ENCODE measurements around the gene ASB18.
"Not testable (repeated sequence)": the region's sequence is repeated elsewhere in the genome, so short reads cannot be mapped to it uniquely, and the experiment has no call there.

The ASB18 gene

DNA sequence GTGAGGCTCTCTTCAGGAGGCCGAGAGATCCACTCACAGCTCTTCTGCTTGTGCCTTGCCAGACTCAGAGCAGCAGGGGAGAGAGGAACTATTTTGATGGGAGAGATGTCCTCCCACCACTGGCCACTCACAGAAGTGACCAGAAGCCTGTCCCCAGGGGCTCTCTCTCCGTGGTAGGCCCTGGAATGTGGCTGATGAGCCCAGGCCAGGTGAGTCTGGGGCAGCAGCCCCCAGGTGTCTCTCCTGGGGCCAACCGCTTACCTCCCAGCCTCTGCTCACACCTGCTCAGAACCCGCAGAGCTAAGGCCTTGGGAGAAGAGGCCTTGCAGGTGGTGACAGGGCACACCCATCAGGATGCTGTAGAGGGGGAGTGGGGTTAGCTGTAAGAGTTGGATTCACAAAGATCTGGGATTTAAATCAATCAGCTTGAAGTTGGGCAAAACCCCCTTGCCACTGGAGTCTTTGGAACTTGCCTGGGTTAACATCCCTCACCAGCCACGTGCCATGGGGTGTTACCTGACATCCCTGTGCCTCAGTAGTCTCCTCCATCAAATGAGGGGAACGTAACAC is 29.1 kb upstream of the ASB18 start:
- H3K4me3 ChIP-seq (ENCODE audit: control insufficient read depth in 1 of 7, extremely low read depth in 1 of 7, insufficient read depth in 4 of 7, low read depth in 2 of 7, low read length in 6 of 7), result no peak overlapping the region
- H3K4me1 ChIP-seq (ENCODE audit: control extremely low read depth in 1 of 4, control insufficient read depth in 4 of 4, insufficient read depth in 4 of 4, low read length in 3 of 4), result no peaks in the 10 kb centered on the region
- H3K27ac ChIP-seq (ENCODE audit: insufficient read depth in 1 of 2, low read depth in 1 of 2, low read length in 2 of 2, poor library complexity in 1 of 2, severe bottlenecking in 2 of 2), result no peak overlapping the region
- no peak for DNase-seq
- 87% methylated on average over 4 of the region's 6 CpGs for WGBS (ENCODE audit: insufficient coverage)
- peaks cover 0 to 1% (median 0%) of the 10 kb centered on the region in 5 experiments for H3K9me3 ChIP-seq (ENCODE audit: control extremely low read depth in 1 of 5, control insufficient read depth in 4 of 5, insufficient read depth in 2 of 5, low read depth in 1 of 5, low read length in 4 of 5)
- no peaks in the 10 kb centered on the region for H3K36me3 ChIP-seq (ENCODE audit: control insufficient read depth in 4 of 4, insufficient read depth in 4 of 4, low read length in 3 of 4)
- peaks cover 0 to 15% (median 7%) of the 10 kb centered on the region in 5 experiments for H3K27me3 ChIP-seq (replicated peaks in 2 of 5; ENCODE audit: control insufficient read depth in 4 of 5, insufficient read depth in 5 of 5, low read length in 4 of 5)
- POLR2A ChIA-PET, result no interaction called here
- CTCF ChIA-PET, result no interaction called here

DNA sequence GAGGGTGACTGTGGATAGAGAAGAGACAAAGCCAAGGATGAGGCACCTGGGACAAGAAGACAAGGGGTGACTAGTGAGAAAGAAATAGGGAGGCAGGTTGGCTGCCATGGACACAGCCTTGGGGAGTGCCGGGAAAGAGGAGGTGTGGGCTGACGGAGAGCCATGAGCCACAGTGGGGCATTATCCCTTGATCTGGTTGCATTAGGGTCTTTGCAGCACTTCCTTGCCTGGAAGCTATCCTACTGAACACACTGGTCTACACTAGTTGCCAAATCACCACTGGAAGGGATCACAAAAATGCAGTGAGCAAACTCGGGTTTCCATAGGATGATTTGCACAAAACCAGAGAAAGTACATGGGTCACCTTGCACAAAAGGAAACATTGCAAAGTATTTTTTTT is 27.7 kb upstream of the ASB18 start:
- CTCF ChIA-PET, result no interaction called here
- no peak for DNase-seq

GRCh38 chr2:236291476-236291875 is 27.3 kb upstream of the ASB18 start:
- Histone ChIP-seq H3K27me3 (replicated peaks in 2 of 5; ENCODE audit: control insufficient read depth in 4 of 5, insufficient read depth in 5 of 5, low read length in 4 of 5) (peaks cover 0 to 15% (median 7%) of the 10 kb centered on the region in 5 experiments), H3K36me3 (ENCODE audit: control insufficient read depth in 4 of 4, insufficient read depth in 4 of 4, low read length in 3 of 4) (no peaks in the 10 kb centered on the region), H3K4me3 (ENCODE audit: control insufficient read depth in 1 of 7, extremely low read depth in 1 of 7, insufficient read depth in 4 of 7, low read depth in 2 of 7, low read length in 6 of 7) (no peak overlapping the region), H3K9me3 (ENCODE audit: control extremely low read depth in 1 of 5, control insufficient read depth in 4 of 5, insufficient read depth in 2 of 5, low read depth in 1 of 5, low read length in 4 of 5) (peaks cover 0 to 4% (median 0%) of the 10 kb centered on the region in 5 experiments), H3K27ac (ENCODE audit: insufficient read depth in 1 of 2, low read depth in 1 of 2, low read length in 2 of 2, poor library complexity in 1 of 2, severe bottlenecking in 2 of 2) (no peak overlapping the region), H3K4me1 (ENCODE audit: control extremely low read depth in 1 of 4, control insufficient read depth in 4 of 4, insufficient read depth in 4 of 4, low read length in 3 of 4) (no peaks in the 10 kb centered on the region)
- CTCF ChIA-PET, result no interaction called here
- DNase-seq, result no peak
- POLR2A ChIA-PET, result interaction anchor here (0.6 kb wide), 1 partner anchor 448 kb away, joined by 3 read pairs; no protein-coding TSS in a partner anchor

More for the DNA sequence above, 27.7 kb upstream of the ASB18 start:
- H3K27ac ChIP-seq (ENCODE audit: insufficient read depth in 1 of 2, low read depth in 1 of 2, low read length in 2 of 2, poor library complexity in 1 of 2, severe bottlenecking in 2 of 2), result no peak overlapping the region
- no peak overlapping the region for H3K4me3 ChIP-seq (ENCODE audit: control insufficient read depth in 1 of 7, extremely low read depth in 1 of 7, insufficient read depth in 4 of 7, low read depth in 2 of 7, low read length in 6 of 7)
- 95% methylated on average over 3 of the region's 3 CpGs for WGBS (ENCODE audit: insufficient coverage)
- H3K27me3 ChIP-seq (replicated peaks in 2 of 5; ENCODE audit: control insufficient read depth in 4 of 5, insufficient read depth in 5 of 5, low read length in 4 of 5), result peaks cover 0 to 15% (median 7%) of the 10 kb centered on the region in 5 experiments
- peaks cover 0 to 4% (median 0%) of the 10 kb centered on the region in 5 experiments for H3K9me3 ChIP-seq (ENCODE audit: control extremely low read depth in 1 of 5, control insufficient read depth in 4 of 5, insufficient read depth in 2 of 5, low read depth in 1 of 5, low read length in 4 of 5)
- POLR2A ChIA-PET, result interaction anchor here (0.6 kb wide), 1 partner anchor 448 kb away, joined by 3 read pairs; no protein-coding TSS in a partner anchor
- no peaks in the 10 kb centered on the region for H3K4me1 ChIP-seq (ENCODE audit: control extremely low read depth in 1 of 4, control insufficient read depth in 4 of 4, insufficient read depth in 4 of 4, low read length in 3 of 4)
- no peaks in the 10 kb centered on the region for H3K36me3 ChIP-seq (ENCODE audit: control insufficient read depth in 4 of 4, insufficient read depth in 4 of 4, low read length in 3 of 4)

- H3K36me3 ChIP-seq (ENCODE audit: control insufficient read depth in 4 of 4, insufficient read depth in 4 of 4, low read length in 3 of 4), result no peaks in the 10 kb centered on the region
- WGBS (ENCODE audit: insufficient coverage), result 94% methylated on average over 9 of the region's 9 CpGs
- H3K27me3 ChIP-seq (replicated peaks in 2 of 5; ENCODE audit: control insufficient read depth in 4 of 5, insufficient read depth in 5 of 5, low read length in 4 of 5), result peaks cover 0 to 14% (median 6%) of the 10 kb centered on the region in 5 experiments
- no peak for DNase-seq
- H3K9me3 ChIP-seq (ENCODE audit: control extremely low read depth in 1 of 5, control insufficient read depth in 4 of 5, insufficient read depth in 2 of 5, low read depth in 1 of 5, low read length in 4 of 5), result peaks cover 0 to 4% (median 0%) of the 10 kb centered on the region in 5 experiments
- H3K27ac ChIP-seq (ENCODE audit: insufficient read depth in 1 of 2, low read depth in 1 of 2, low read length in 2 of 2, poor library complexity in 1 of 2, severe bottlenecking in 2 of 2), result no peak overlapping the region
- CTCF ChIA-PET, result no interaction called here
- POLR2A ChIA-PET, result interaction anchor here (0.6 kb wide), 1 partner anchor 447 kb away, joined by 3 read pairs; no protein-coding TSS in a partner anchor
- no peak overlapping the region for H3K4me3 ChIP-seq (ENCODE audit: control insufficient read depth in 1 of 7, extremely low read depth in 1 of 7, insufficient read depth in 4 of 7, low read depth in 2 of 7, low read length in 6 of 7)
- H3K4me1 ChIP-seq (ENCODE audit: control extremely low read depth in 1 of 4, control insufficient read depth in 4 of 4, insufficient read depth in 4 of 4, low read length in 3 of 4), result no peaks in the 10 kb centered on the region
These were observed 26.7 kb upstream of the ASB18 start for GRCh38 chr2:236290742-236291425.

DNA sequence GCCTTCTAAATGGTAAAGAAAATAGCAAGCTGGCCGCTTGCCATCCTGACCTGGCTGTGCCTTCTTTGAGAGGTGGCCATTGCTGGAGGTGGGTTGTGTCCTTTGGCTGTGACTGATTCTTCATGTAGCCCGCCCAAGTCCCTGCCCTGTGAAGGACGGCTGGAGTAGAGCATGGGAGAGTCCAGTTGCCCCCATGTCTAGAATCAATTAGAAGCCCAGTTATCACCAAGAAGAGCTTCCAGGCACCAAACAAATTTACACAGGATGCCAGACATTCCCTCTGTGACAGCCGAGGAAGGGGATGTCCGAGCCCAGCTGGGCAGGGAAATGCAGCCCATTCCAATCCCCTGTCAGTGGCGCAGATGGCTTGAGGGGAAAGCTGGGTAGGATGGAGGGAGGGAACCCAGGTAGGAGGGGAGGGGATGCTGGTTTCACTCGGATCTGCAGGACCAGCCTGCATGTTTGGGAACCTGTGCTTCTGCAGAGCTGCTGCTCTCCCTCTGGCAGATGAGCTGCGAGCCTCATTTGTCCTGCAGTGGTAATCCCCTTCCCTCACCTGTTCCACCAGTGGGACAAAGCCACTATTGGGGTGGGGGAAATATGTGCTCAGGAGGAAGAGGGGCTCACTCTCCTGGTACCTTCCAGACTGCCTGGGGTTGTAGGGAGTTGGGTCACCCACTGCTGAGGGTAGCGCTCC is 25.7 kb upstream of the ASB18 start:
- no peak for DNase-seq
- WGBS (ENCODE audit: insufficient coverage), result 77% methylated on average over 6 of the region's 9 CpGs
- Histone ChIP-seq H3K4me1 (ENCODE audit: control extremely low read depth in 1 of 4, control insufficient read depth in 4 of 4, insufficient read depth in 4 of 4, low read length in 3 of 4) (no peaks in the 10 kb centered on the region), H3K4me3 (ENCODE audit: control insufficient read depth in 1 of 7, extremely low read depth in 1 of 7, insufficient read depth in 4 of 7, low read depth in 2 of 7, low read length in 6 of 7) (no peak overlapping the region), H3K36me3 (ENCODE audit: control insufficient read depth in 4 of 4, insufficient read depth in 4 of 4, low read length in 3 of 4) (no peaks in the 10 kb centered on the region), H3K27ac (ENCODE audit: insufficient read depth in 1 of 2, low read depth in 1 of 2, low read length in 2 of 2, poor library complexity in 1 of 2, severe bottlenecking in 2 of 2) (no peak overlapping the region), H3K9me3 (ENCODE audit: control extremely low read depth in 1 of 5, control insufficient read depth in 4 of 5, insufficient read depth in 2 of 5, low read depth in 1 of 5, low read length in 4 of 5) (peaks cover 0 to 4% (median 0%) of the 10 kb centered on the region in 5 experiments), H3K27me3 (replicated peaks in 2 of 5; ENCODE audit: control insufficient read depth in 4 of 5, insufficient read depth in 5 of 5, low read length in 4 of 5) (peaks cover 0 to 14% (median 6%) of the 10 kb centered on the region in 5 experiments)
- POLR2A ChIA-PET, result no interaction called here
- CTCF ChIA-PET, result no interaction called here

DNA sequence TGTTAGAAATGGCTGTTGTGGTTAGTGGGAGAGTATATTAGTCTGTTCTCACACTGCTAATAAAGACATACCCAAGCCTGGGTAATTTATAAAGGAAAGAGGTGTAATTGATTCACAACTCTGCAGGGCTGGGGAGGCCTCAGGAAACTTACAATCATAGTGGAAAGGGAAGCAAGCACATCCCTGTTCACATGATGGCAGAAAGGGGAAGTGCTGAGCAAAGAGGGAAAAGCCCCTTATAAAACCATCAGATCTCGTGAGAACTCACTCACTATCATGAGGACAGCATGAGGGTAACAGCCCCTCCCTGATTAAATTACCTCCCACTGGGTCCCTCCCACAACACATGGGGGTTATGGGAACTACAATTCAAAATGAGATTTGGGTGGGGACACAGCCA is 24.2 kb upstream of the ASB18 start:
- POLR2A ChIA-PET; H3K27ac ChIP-seq (ENCODE audit: insufficient read depth in 1 of 2, low read depth in 1 of 2, low read length in 2 of 2, poor library complexity in 1 of 2, severe bottlenecking in 2 of 2); H3K4me1 ChIP-seq (ENCODE audit: control extremely low read depth in 1 of 4, control insufficient read depth in 4 of 4, insufficient read depth in 4 of 4, low read length in 3 of 4); H3K4me3 ChIP-seq (ENCODE audit: control insufficient read depth in 1 of 7, extremely low read depth in 1 of 7, insufficient read depth in 4 of 7, low read depth in 2 of 7, low read length in 6 of 7); H3K36me3 ChIP-seq (ENCODE audit: control insufficient read depth in 4 of 4, insufficient read depth in 4 of 4, low read length in 3 of 4); H3K9me3 ChIP-seq (ENCODE audit: control extremely low read depth in 1 of 5, control insufficient read depth in 4 of 5, insufficient read depth in 2 of 5, low read depth in 1 of 5, low read length in 4 of 5); CTCF ChIA-PET: not testable (repeated sequence)
- DNase-seq, result peak in 2 of 3 donors; percentile 16 to 17
- peaks cover 0 to 14% (median 6%) of the 10 kb centered on the region in 5 experiments for H3K27me3 ChIP-seq (replicated peaks in 2 of 5; ENCODE audit: control insufficient read depth in 4 of 5, insufficient read depth in 5 of 5, low read length in 4 of 5)
- WGBS (ENCODE audit: insufficient coverage), result no CpG with 5 or more reads among the region's 1 CpG

DNA sequence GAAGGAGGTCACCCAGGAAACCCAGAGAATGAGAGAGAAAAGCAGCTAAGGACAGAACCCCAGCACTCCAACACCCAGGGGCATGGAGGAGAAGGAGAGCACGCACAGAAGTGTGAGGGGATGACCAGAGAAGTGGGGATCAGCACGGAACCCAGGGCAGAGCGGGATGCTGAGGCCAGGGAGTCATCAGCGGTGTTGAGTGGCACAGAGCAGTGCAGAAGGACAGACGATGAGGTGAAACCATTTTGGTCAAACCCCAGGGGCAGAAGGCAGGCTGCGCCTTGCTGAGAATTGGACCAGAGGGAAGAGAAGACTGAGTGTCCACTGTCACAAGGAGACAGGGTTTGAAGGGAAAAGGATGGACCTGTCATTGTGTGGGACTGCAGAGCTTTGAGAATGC is 23.4 kb upstream of the ASB18 start:
- Histone ChIP-seq H3K4me1 (ENCODE audit: control extremely low read depth in 1 of 4, control insufficient read depth in 4 of 4, insufficient read depth in 4 of 4, low read length in 3 of 4) (no peaks in the 10 kb centered on the region), H3K4me3 (ENCODE audit: control insufficient read depth in 1 of 7, extremely low read depth in 1 of 7, insufficient read depth in 4 of 7, low read depth in 2 of 7, low read length in 6 of 7) (no peak overlapping the region), H3K27ac (ENCODE audit: insufficient read depth in 1 of 2, low read depth in 1 of 2, low read length in 2 of 2, poor library complexity in 1 of 2, severe bottlenecking in 2 of 2) (no peak overlapping the region), H3K27me3 (replicated peaks in 2 of 5; ENCODE audit: control insufficient read depth in 4 of 5, insufficient read depth in 5 of 5, low read length in 4 of 5) (peaks cover 0 to 14% (median 6%) of the 10 kb centered on the region in 5 experiments), H3K36me3 (ENCODE audit: control insufficient read depth in 4 of 4, insufficient read depth in 4 of 4, low read length in 3 of 4) (no peaks in the 10 kb centered on the region), H3K9me3 (ENCODE audit: control extremely low read depth in 1 of 5, control insufficient read depth in 4 of 5, insufficient read depth in 2 of 5, low read depth in 1 of 5, low read length in 4 of 5) (peaks cover 0 to 7% (median 0%) of the 10 kb centered on the region in 5 experiments)
- no peak for DNase-seq
- WGBS (ENCODE audit: insufficient coverage), result 98% methylated on average over 6 of the region's 6 CpGs
- CTCF ChIA-PET, result no interaction called here
- POLR2A ChIA-PET, result no interaction called here
